Left lung (tissue), 10 donors: ENCODE measurements around the gene MARK2. TPM values are rescaled to one million over a fixed set of nuclear protein-coding genes. Genes with fewer than 3 reads are reported as not detected.

Source experiments
- ATAC-seq: fragments of 200-7000 bp; cut with Tn5 transposase; one replicate; pipeline ENCODE4 v1.9.1; 2020; ENCODE audit warnings: moderate library complexity
- DNase-seq, 4 donors: peaks; one replicate each; pipeline ENCODE4 v3.0.0-alpha.2; 2013 to 2020
- H3K27ac ChIP-seq, 2 donors: fragments of 200-600 bp; sonication (generic) in 1 of 2; one replicate each; pipeline versions ENCODE4 v1.5.0 to v1.8.0; 2020 to 2021
- H3K27me3 ChIP-seq, 2 donors: fragments of 200-600 bp; sonication (generic) in 1 of 2; one replicate each; pipeline versions ENCODE4 v1.5.0 to v1.8.0; 2020 to 2021
- H3K36me3 ChIP-seq, 2 donors: fragments of 200-600 bp; sonication (generic) in 1 of 2; one replicate each; pipeline versions ENCODE4 v1.5.0 to v1.8.0; 2020 to 2021
- H3K4me1 ChIP-seq, 2 donors: fragments of 200-600 bp; one replicate each; pipeline ENCODE4 v1.8.0; 2021
- H3K4me3 ChIP-seq, 2 donors: fragments of 200-600 bp; sonication (generic) in 1 of 2; one replicate each; pipeline versions ENCODE4 v1.5.0 to v1.8.0; 2020 to 2021; ENCODE audit warnings: mild to moderate bottlenecking in 1 of 2
- H3K9me3 ChIP-seq, 2 donors: fragments of 200-600 bp; sonication (generic) in 1 of 2; one replicate each; pipeline versions ENCODE4 v1.5.0 to v1.8.0; 2020 to 2021
- intact Hi-C, 2 donors: fragments of 100-400 bp; cut with DNase I; formaldehyde crosslinking; loops; one replicate each; pipeline versions ENCODE4 v1.11.2 to v1.14.2; 2022
- polyA plus RNA-seq, 6 donors: library from polyadenylated mRNA; unstranded; fragments of 120-200 nt; gene quantifications; one replicate each; pipeline ENCODE4 v1.2.1, GENCODE V29; 2013; ENCODE audit not compliant: insufficient read length in 6 of 6
- total RNA-seq, 2 donors: library from RNA; stranded (reverse); fragmentation: NEBNext Ultra II Directional; extraction: Animal tissue kit (Norgen Biotek cat#: 25700); gene quantifications; one replicate each; pipeline ENCODE4 v1.2.1, GENCODE V29; 2021
- TF ChIP-seq, protein P1 (sequence below), 2 donors: fragments of 200-600 bp; sonication (generic) in 1 of 2; IDR thresholded peaks; one replicate each; pipeline versions ENCODE4 v1.5.0 to v1.8.0; 2021; ENCODE audit warnings: antibody characterized with exemption in 2 of 2
- donor health status: DM: no; HTN: yes; CAD: no.
- donor health status: DM: no; HTN: no; CAD: no.

MARK2 gene
- total and polyA plus RNA-seq, 8 donors = 29.0 to 45.5 (median 33.6) TPM

GRCh38 chr11:63939397-63939891 lies 100.5 kb downstream of the MARK2 start:
- TF ChIP-seq, protein P1, sequence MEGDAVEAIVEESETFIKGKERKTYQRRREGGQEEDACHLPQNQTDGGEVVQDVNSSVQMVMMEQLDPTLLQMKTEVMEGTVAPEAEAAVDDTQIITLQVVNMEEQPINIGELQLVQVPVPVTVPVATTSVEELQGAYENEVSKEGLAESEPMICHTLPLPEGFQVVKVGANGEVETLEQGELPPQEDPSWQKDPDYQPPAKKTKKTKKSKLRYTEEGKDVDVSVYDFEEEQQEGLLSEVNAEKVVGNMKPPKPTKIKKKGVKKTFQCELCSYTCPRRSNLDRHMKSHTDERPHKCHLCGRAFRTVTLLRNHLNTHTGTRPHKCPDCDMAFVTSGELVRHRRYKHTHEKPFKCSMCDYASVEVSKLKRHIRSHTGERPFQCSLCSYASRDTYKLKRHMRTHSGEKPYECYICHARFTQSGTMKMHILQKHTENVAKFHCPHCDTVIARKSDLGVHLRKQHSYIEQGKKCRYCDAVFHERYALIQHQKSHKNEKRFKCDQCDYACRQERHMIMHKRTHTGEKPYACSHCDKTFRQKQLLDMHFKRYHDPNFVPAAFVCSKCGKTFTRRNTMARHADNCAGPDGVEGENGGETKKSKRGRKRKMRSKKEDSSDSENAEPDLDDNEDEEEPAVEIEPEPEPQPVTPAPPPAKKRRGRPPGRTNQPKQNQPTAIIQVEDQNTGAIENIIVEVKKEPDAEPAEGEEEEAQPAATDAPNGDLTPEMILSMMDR (IDR thresholded peaks at IDR 0.05) = no peak
- intact Hi-C loops = no loop called here
- Histone ChIP-seq H3K36me3 (no peaks in the 10 kb centered on the region), H3K27me3 (no peaks in the 10 kb centered on the region), H3K4me1 (peaks cover 11 to 33% of the 10 kb centered on the region in 2 donors), H3K9me3 (no peaks in the 10 kb centered on the region), H3K4me3 (peak overlapping the region; percentile 67 to 69), H3K27ac (no peak overlapping the region)
- ATAC-seq (peak; percentile 4), DNase-seq (peak in 2 of 4 donors; percentile 18 to 59)

- no peaks in the 10 kb centered on the region for H3K9me3 ChIP-seq
- no peaks in the 10 kb centered on the region for H3K36me3 ChIP-seq
- TF ChIP-seq, protein P1 (IDR thresholded peaks at IDR 0.05) = no peak
- H3K4me3 ChIP-seq = no peak overlapping the region
- ATAC-seq (no peak), DNase-seq (no peak)
- intact Hi-C loops = loop anchor here (5.0 to 10.0 kb wide), 3 partner anchors 103 to 176 kb away; partner anchors contain the start of genes MARK2 (in 2 of the 2) and ZFTA (in 1 of the 2)
- H3K4me1 ChIP-seq = peaks cover 14 to 33% of the 10 kb centered on the region in 2 donors
- no peaks in the 10 kb centered on the region for H3K27me3 ChIP-seq
- peak overlapping the region in 1 of 2 donors; percentile 45 for H3K27ac ChIP-seq
These were observed 101.9 kb downstream of the MARK2 start for GRCh38 chr11:63940786-63941185.

DNA sequence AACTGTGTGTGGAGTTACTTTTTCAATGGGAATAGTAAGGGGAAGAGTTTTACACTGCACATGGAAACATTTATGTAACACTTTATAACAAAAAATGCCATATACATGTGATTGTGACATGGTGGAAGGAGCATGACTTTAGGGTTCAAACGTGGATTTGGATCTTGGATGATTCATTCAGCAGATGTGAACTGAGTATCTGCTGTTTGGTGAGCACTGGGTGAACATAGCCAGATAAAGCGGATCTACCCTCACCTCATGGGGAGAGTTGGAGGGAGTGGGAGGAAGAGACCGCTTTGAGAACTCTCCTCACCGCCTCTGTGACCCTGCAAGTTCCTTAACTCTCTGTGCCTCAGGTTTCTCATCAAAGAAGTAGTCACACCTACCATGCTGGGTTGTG lies 103.0 kb downstream of the MARK2 start:
- peaks cover 14 to 33% of the 10 kb centered on the region in 2 donors for H3K4me1 ChIP-seq
- H3K36me3 ChIP-seq = peaks cover 0 to 4% of the 10 kb centered on the region in 2 donors
- ATAC-seq (no peak), DNase-seq (no peak)
- no peaks in the 10 kb centered on the region for H3K9me3 ChIP-seq
- no peak overlapping the region for H3K4me3 ChIP-seq
- H3K27me3 ChIP-seq = no peaks in the 10 kb centered on the region
- no peak overlapping the region for H3K27ac ChIP-seq
- TF ChIP-seq, protein P1 (IDR thresholded peaks at IDR 0.05) = no peak
- intact Hi-C loops = loop anchor here (5.0 to 10.0 kb wide), 3 partner anchors 105 to 177 kb away; partner anchors contain the start of genes MARK2 (in 2 of the 2) and ZFTA (in 1 of the 2)

- H3K27ac ChIP-seq = no peak overlapping the region
- peaks cover 0 to 9% of the 10 kb centered on the region in 2 donors for H3K36me3 ChIP-seq
- H3K4me1 ChIP-seq = peaks cover 14 to 33% of the 10 kb centered on the region in 2 donors
- intact Hi-C loops = loop anchor here (5.0 to 10.0 kb wide), 3 partner anchors 106 to 178 kb away; partner anchors contain the start of genes MARK2 (in 2 of the 2) and ZFTA (in 1 of the 2)
- H3K27me3 ChIP-seq = no peaks in the 10 kb centered on the region
- no peaks in the 10 kb centered on the region for H3K9me3 ChIP-seq
- TF ChIP-seq, protein P1 (IDR thresholded peaks at IDR 0.05) = no peak
- DNase-seq (no peak), ATAC-seq (no peak)
- H3K4me3 ChIP-seq = no peak overlapping the region
These were observed 103.9 kb downstream of the MARK2 start for GRCh38 chr11:63942803-63943202.

DNA sequence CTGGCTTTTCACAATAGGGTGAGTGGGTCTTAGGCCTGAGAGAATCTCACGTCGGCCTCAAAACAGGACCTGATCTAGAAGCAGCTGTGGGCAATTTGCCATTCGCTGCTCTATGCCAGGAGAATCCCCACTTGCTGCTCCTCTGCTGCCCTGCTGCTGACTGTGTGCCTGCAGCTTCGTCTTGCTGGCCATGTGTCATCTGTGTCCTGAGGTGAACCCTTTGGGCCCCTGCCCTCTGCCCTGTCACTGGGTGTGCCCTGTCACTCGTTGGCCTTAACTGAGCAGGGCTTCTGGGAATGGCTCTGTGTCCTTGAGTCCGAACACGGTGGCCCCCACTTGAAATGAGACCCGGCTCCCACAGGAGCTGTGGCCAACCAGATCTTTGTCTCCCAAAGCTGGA lies 106.1 kb downstream of the MARK2 start:
- no peak overlapping the region for H3K27ac ChIP-seq
- peaks cover 10 to 18% of the 10 kb centered on the region in 2 donors for H3K4me1 ChIP-seq
- TF ChIP-seq, protein P1 (IDR thresholded peaks at IDR 0.05) = no peak
- H3K36me3 ChIP-seq = peaks cover 0 to 24% of the 10 kb centered on the region in 2 donors
- intact Hi-C loops = loop anchor here (5.0 to 10.0 kb wide), 3 partner anchors 108 to 180 kb away; partner anchors contain the start of genes MARK2 (in 2 of the 2) and ZFTA (in 1 of the 2)
- H3K9me3 ChIP-seq = no peaks in the 10 kb centered on the region
- ATAC-seq (no peak), DNase-seq (no peak)
- H3K27me3 ChIP-seq = no peaks in the 10 kb centered on the region
- H3K4me3 ChIP-seq = no peak overlapping the region
